ENCODE measurements around the gene CXorf58. TPM values are rescaled to one million over a fixed set of nuclear protein-coding genes. Genes with fewer than 3 reads are reported as not detected.

CXorf58 gene
- total and polyA plus RNA-seq, 2 of the 4 experiments (the other 2 are of a cell fraction): not detected

GRCh38 chrX:23879380-23880090 is 28.3 kb upstream of the CXorf58 start:
- in situ Hi-C loops (cut with MboI; ENCODE audit: low sequenced_read_pairs): no loop called here
- Histone ChIP-seq H3K36me3 (ENCODE audit: control insufficient read depth, insufficient read depth, low read length) (no peaks in the 10 kb centered on the region), H2BK15ac (ENCODE audit: low read depth, low read length) (no peak overlapping the region), H2BK20ac (ENCODE audit: low read depth, low read length) (no peak overlapping the region), H3K4ac (ENCODE audit: low read depth, low read length) (no peak overlapping the region), H4K8ac (ENCODE audit: low read depth in 2 of 2, low read length in 2 of 2) (no peak overlapping the region), H2BK5ac (ENCODE audit: low read depth, low read length, poor library complexity, severe bottlenecking) (no peak overlapping the region), H2AFZ (replicated peaks; ENCODE audit: low read length, poor library complexity) (no peak overlapping the region), H3K27me3 (ENCODE audit: control insufficient read depth, insufficient read depth, low read length) (no peaks in the 10 kb centered on the region), H3K56ac (ENCODE audit: extremely low read depth, insufficient read depth, low read length) (0 out of 2 replicates have a peak overlapping the region, but pooled peaks have one; percentile 12), H2AK5ac (ENCODE audit: low read depth, low read length) (no peak overlapping the region), H3K4me1 (ENCODE audit: control insufficient read depth, insufficient read depth, low read length) (peaks cover 9% of the 10 kb centered on the region; the same call in 1 of the 2 replicates), H3K18ac (ENCODE audit: low read depth, low read length) (no peak overlapping the region), H4K20me1 (ENCODE audit: insufficient read depth, low read length) (no peaks in the 10 kb centered on the region), H4K5ac (ENCODE audit: low read depth, low read length) (no peak overlapping the region), H3K27ac (ENCODE audit: insufficient read depth, low read length) (no peak overlapping the region), H3K9me3 (ENCODE audit: control insufficient read depth, insufficient read depth, low read length) (no peaks in the 10 kb centered on the region), H3K79me1 (ENCODE audit: low read depth in 1 of 2, low read length in 2 of 2) (0 out of 4 replicates have a peak, but pooled peaks cover 0 to 3% of the 10 kb centered on the region in 2 experiments), H3K4me3 (ENCODE audit: insufficient read depth, low read depth, low read length) (no peak overlapping the region), H3K9me1 (ENCODE audit: insufficient read depth, low read length) (peaks cover 2% of the 10 kb centered on the region; the same call in 1 of the 2 replicates), H4K91ac (ENCODE audit: insufficient read depth, low read depth, low read length) (no peak overlapping the region), H3K9ac (ENCODE audit: low read depth, low read length) (no peak overlapping the region), H2BK120ac (ENCODE audit: low read depth, low read length) (no peak overlapping the region), H3K23ac (ENCODE audit: low read depth, low read length) (no peak overlapping the region), H2AK9ac (replicated peaks; ENCODE audit: low read depth, low read length, poor library complexity) (no peak overlapping the region), H3K14ac (replicated peaks; ENCODE audit: low read depth, low read length) (no peak overlapping the region), H3K4me2 (ENCODE audit: low read depth, low read length) (peak overlapping the region; percentile 22; the same call in 1 of the 2 replicates)
- no TSS peak for BruUV-seq (replicated peaks)
- ChIA-PET POLR2A (ENCODE audit: unreplicated experiment) (no interaction called here), CTCF (no interaction called here)
- TF ChIP-seq SMC3 (IDR thresholded peaks at IDR 0.05; ENCODE audit: low read depth, low read length) (no peak), MXI1 (IDR thresholded peaks at IDR 0.05; ENCODE audit: borderline replicate concordance, low read depth, low read length) (no peak), BHLHE40 (IDR thresholded peaks at IDR 0.05; ENCODE audit: low read depth, low read length) (no peak)
- dilution Hi-C loops (cut with HindIII; ENCODE audit: low sequenced_read_pairs, unreplicated experiment): no loop called here
- DNase-seq (no peak), ATAC-seq (ENCODE audit: low read depth) (peak; percentile 52; the same call in 1 of the 2 replicates)
- WGBS, 2 experiments (ENCODE audit: extremely low coverage in 2 of 2, insufficient read length in 1 of 2): no CpG with 5 or more reads among the region's 2 CpGs
- intact Hi-C loops (cut with micrococcal nuclease): no loop called here

All from IMR-90 (cell line).